Keratinocyte (primary cell): ENCODE data around the gene FIGN. TPM values are rescaled to one million over a fixed set of nuclear protein-coding genes. Genes with fewer than 3 reads are reported as not detected.

ENCODE experiments used
- DNase-seq: peaks from one replicate; pipeline ENCODE4 v3.0.0-alpha.2; 2011; ENCODE audit warnings: low read depth, missing footprints, low spot score
- FAIRE-seq: peaks from 2 replicates; lab custom pipeline; 2011; peaks lifted over from hg19 to GRCh38; lab: Jason Lieb, UNC
- H2AFZ ChIP-seq: 2 replicates; pipeline ENCODE4 v1.6.0; 2012; ENCODE audit warnings: low read length, control low read depth, inconsistent platforms; ENCODE audit not compliant: control insufficient read depth
- H3K27ac ChIP-seq: 2 replicates; pipeline ENCODE4 v1.5.1; 2011; ENCODE audit warnings: low read length; ENCODE audit not compliant: control insufficient read depth, insufficient read depth
- H3K27me3 ChIP-seq: 3 replicates; pipeline ENCODE4 v1.6.0; 2011; ENCODE audit warnings: low read length; ENCODE audit not compliant: control insufficient read depth, insufficient read depth; ENCODE audit errors: extremely low read depth
- H3K36me3 ChIP-seq, 2 experiments: 2 replicates in 1 of 2; 3 replicates in 1 of 2; pipeline ENCODE4 v1.5.1; 2011; ENCODE audit warnings: low read length in 2 of 2, mild to moderate bottlenecking in 1 of 2; ENCODE audit not compliant: control insufficient read depth in 2 of 2, insufficient read depth in 2 of 2; ENCODE audit errors: extremely low read depth in 1 of 2
- H3K4me1 ChIP-seq: 3 replicates; pipeline ENCODE4 v1.5.1; 2011; ENCODE audit warnings: low read length; ENCODE audit not compliant: control insufficient read depth, insufficient read depth; ENCODE audit errors: extremely low read depth
- H3K4me2 ChIP-seq: 3 replicates; pipeline ENCODE4 v1.6.0; 2011; ENCODE audit warnings: low read depth, low read length; ENCODE audit not compliant: control insufficient read depth, insufficient read depth; ENCODE audit errors: extremely low read depth
- H3K4me3 ChIP-seq, 3 experiments: fragments of 200-600 bp in 1 of 3; sonication (generic) in 1 of 3; 2 replicates in 2 of 3; 3 replicates in 1 of 3; pipeline ENCODE4 v1.5.1; 2011 to 2016; ENCODE audit warnings: low read length in 3 of 3, mild to moderate bottlenecking in 3 of 3, control low read depth in 2 of 3, inconsistent platforms in 1 of 3, low read depth in 1 of 3, mixed read lengths in 1 of 3, mixed run types in 1 of 3, moderate library complexity in 1 of 3; ENCODE audit not compliant: control insufficient read depth in 2 of 3, insufficient read depth in 2 of 3; ENCODE audit errors: extremely low read depth in 1 of 3
- H3K79me2 ChIP-seq: 2 replicates; pipeline ENCODE4 v1.6.0; 2012; ENCODE audit warnings: low read length; ENCODE audit not compliant: control insufficient read depth, insufficient read depth
- H3K9ac ChIP-seq: 3 replicates; pipeline ENCODE4 v1.6.0; 2011; ENCODE audit warnings: low read length; ENCODE audit not compliant: control insufficient read depth, insufficient read depth; ENCODE audit errors: extremely low read depth
- H3K9me1 ChIP-seq: 3 replicates; pipeline ENCODE4 v1.6.0; 2011; ENCODE audit warnings: low read length; ENCODE audit not compliant: control insufficient read depth, insufficient read depth; ENCODE audit errors: extremely low read depth
- H3K9me3 ChIP-seq: 2 replicates; pipeline ENCODE4 v1.5.1; 2012; ENCODE audit warnings: low read depth, low read length; ENCODE audit not compliant: control insufficient read depth
- H4K20me1 ChIP-seq: 3 replicates; pipeline ENCODE4 v1.6.0; 2011; ENCODE audit warnings: low read length; ENCODE audit not compliant: control insufficient read depth, insufficient read depth; ENCODE audit errors: extremely low read depth
- EZH2 ChIP-seq: IDR thresholded peaks from one replicate; pipeline ENCODE4 v1.6.1; 2012; ENCODE audit warnings: inconsistent platforms, mild to moderate bottlenecking, low read length, moderate library complexity
- dilution Hi-C: fragments of 300-500 bp; cut with MboI; formaldehyde crosslinking; loops from one replicate; pipeline ENCODE4 v1.7.0; 2020; ENCODE audit warnings: low sequenced_read_pairs; ENCODE audit not compliant: extremely low pct_ligation_motif_present
- polyA plus RNA-seq, 5 experiments: library from polyadenylated mRNA; depleted of rRNA in 3 of 5; stranded (reverse) in 3 of 5; stranded (forward) in 1 of 5; unstranded in 1 of 5; fragments of >200 nt; gene quantifications; 1 replicate in 1 of 5; 2 replicates in 3 of 5; 3 replicates in 1 of 5; pipeline versions ENCODE4 v1.2.1 to v1.2.3, GENCODE V29; 2011 to 2012; ENCODE audit warnings: missing spikeins in 2 of 5, low read depth in 1 of 5, low replicate concordance in 1 of 5
- TF ChIP-seq, protein P1 (sequence below), 3 experiments: IDR thresholded peaks in 1 of 3; conservative IDR thresholded peaks in 1 of 3; optimal IDR thresholded peaks in 1 of 3; 2 replicates in 2 of 3; 3 replicates in 1 of 3; pipeline versions ENCODE3 to v1.5.1; 2011; ENCODE audit warnings: low read length in 3 of 3, mild to moderate bottlenecking in 3 of 3, moderate library complexity in 2 of 3, control low read depth in 1 of 3, inconsistent platforms in 1 of 3; ENCODE audit not compliant: insufficient read depth in 2 of 3; ENCODE audit errors: extremely low read depth in 1 of 3

FIGN gene
- polyA plus RNA-seq, 1 donor (not counting 4 experiments of a cell fraction or from before 2014, with no cell fraction given), result 2.9 TPM

DNA sequence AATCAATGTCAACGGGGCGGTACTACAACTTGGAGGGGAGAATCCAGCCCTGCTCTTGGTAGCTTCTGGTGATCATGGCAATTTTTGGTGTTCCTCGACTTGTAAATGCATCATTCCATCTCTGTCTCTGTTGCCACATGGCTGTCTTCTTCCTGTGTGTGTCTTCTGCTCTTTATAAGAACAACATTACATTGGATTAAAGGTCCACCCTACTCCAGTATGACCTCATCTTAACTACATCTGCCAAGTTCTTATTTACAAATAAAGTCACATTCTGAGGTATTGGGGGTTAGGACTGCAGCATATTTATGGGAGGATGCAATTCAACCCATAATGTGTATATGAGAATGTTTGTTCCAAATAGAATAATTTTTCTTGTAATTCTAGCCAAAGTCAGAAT, 28.8 kb upstream of the FIGN start:
- H3K4me3 ChIP-seq, result no peak overlapping the region
- H3K36me3 ChIP-seq, result no peaks in the 10 kb centered on the region
- no peaks in the 10 kb centered on the region for H4K20me1 ChIP-seq
- no peak overlapping the region for H2AFZ ChIP-seq
- no peak for DNase-seq
- peaks cover 5% of the 10 kb centered on the region for H3K4me1 ChIP-seq
- FAIRE-seq, result peak; percentile 20
- dilution Hi-C loops, result no loop called here
- H3K9me3 ChIP-seq, result no peaks in the 10 kb centered on the region
- TF ChIP-seq, protein P1, sequence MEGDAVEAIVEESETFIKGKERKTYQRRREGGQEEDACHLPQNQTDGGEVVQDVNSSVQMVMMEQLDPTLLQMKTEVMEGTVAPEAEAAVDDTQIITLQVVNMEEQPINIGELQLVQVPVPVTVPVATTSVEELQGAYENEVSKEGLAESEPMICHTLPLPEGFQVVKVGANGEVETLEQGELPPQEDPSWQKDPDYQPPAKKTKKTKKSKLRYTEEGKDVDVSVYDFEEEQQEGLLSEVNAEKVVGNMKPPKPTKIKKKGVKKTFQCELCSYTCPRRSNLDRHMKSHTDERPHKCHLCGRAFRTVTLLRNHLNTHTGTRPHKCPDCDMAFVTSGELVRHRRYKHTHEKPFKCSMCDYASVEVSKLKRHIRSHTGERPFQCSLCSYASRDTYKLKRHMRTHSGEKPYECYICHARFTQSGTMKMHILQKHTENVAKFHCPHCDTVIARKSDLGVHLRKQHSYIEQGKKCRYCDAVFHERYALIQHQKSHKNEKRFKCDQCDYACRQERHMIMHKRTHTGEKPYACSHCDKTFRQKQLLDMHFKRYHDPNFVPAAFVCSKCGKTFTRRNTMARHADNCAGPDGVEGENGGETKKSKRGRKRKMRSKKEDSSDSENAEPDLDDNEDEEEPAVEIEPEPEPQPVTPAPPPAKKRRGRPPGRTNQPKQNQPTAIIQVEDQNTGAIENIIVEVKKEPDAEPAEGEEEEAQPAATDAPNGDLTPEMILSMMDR (optimal IDR thresholded peaks at IDR 0.05 in 1 of 3, IDR thresholded peaks at IDR 0.05 in 1 of 3, conservative IDR thresholded peaks at IDR 0.05 in 1 of 3; ENCODE audit: extremely low read depth in 1 of 3, insufficient read depth in 2 of 3, low read length in 3 of 3), result no peak
- TF ChIP-seq EZH2, result no peak
- no peaks in the 10 kb centered on the region for H3K79me2 ChIP-seq
- no peak overlapping the region for H3K9ac ChIP-seq
- no peak overlapping the region for H3K4me2 ChIP-seq
- no peaks in the 10 kb centered on the region for H3K9me1 ChIP-seq
- H3K27ac ChIP-seq, result no peak overlapping the region
- no peaks in the 10 kb centered on the region for H3K27me3 ChIP-seq

DNA sequence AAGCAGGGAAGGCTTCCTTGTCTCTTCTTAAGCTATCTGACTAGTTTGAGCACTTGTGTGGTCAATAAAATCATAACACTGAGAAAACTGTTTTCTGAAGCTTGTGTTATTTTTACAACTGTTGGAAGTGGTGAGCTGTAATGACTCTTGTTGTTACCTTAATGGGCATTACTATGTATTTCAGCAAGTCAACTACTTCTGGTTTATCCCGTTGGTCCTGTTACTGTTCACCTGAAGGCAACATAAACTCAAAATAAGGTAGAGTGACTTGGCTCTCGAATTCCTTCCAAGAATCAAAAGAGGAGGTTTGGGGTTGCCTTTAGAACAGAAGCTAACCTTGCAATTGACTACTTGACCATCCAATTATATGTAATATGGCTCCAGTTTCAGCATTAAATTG, 23.2 kb upstream of the FIGN start:
- DNase-seq, result no peak
- H2AFZ ChIP-seq, result no peak overlapping the region
- no peaks in the 10 kb centered on the region for H3K36me3 ChIP-seq
- no peak overlapping the region for H3K4me3 ChIP-seq
- TF ChIP-seq, protein P1 (optimal IDR thresholded peaks at IDR 0.05 in 1 of 3, IDR thresholded peaks at IDR 0.05 in 1 of 3, conservative IDR thresholded peaks at IDR 0.05 in 1 of 3; ENCODE audit: extremely low read depth in 1 of 3, insufficient read depth in 2 of 3, low read length in 3 of 3), result no peak
- TF ChIP-seq EZH2, result no peak
- H3K4me1 ChIP-seq, result peaks cover 5% of the 10 kb centered on the region
- no peaks in the 10 kb centered on the region for H3K27me3 ChIP-seq
- H3K79me2 ChIP-seq, result no peaks in the 10 kb centered on the region
- no peak overlapping the region for H3K27ac ChIP-seq
- no peak overlapping the region for H3K4me2 ChIP-seq
- H3K9me1 ChIP-seq, result no peaks in the 10 kb centered on the region
- no peak overlapping the region for H3K9ac ChIP-seq
- no peaks in the 10 kb centered on the region for H4K20me1 ChIP-seq
- dilution Hi-C loops, result no loop called here
- FAIRE-seq, result peak; percentile 20
- H3K9me3 ChIP-seq, result no peaks in the 10 kb centered on the region
